Keratinocyte (primary cell): Measurements from ENCODE around the gene SLC38A2. TPM values are rescaled to one million over a fixed set of nuclear protein-coding genes. Genes with fewer than 3 reads are reported as not detected.

Experiments used
- DNase-seq: peaks from one replicate; pipeline ENCODE4 v3.0.0-alpha.2; 2011; ENCODE audit warnings: low read depth, missing footprints, low spot score
- FAIRE-seq: peaks from 2 replicates; lab custom pipeline; 2011; peaks lifted over from hg19 to GRCh38; lab: Jason Lieb, UNC
- H2AFZ ChIP-seq: 2 replicates; pipeline ENCODE4 v1.6.0; 2012; ENCODE audit warnings: low read length, control low read depth, inconsistent platforms; ENCODE audit not compliant: control insufficient read depth
- H3K27ac ChIP-seq: 2 replicates; pipeline ENCODE4 v1.5.1; 2011; ENCODE audit warnings: low read length; ENCODE audit not compliant: control insufficient read depth, insufficient read depth
- H3K27me3 ChIP-seq: 3 replicates; pipeline ENCODE4 v1.6.0; 2011; ENCODE audit warnings: low read length; ENCODE audit not compliant: control insufficient read depth, insufficient read depth; ENCODE audit errors: extremely low read depth
- H3K36me3 ChIP-seq, 2 experiments: 2 replicates in 1 of 2; 3 replicates in 1 of 2; pipeline ENCODE4 v1.5.1; 2011; ENCODE audit warnings: low read length in 2 of 2, mild to moderate bottlenecking in 1 of 2; ENCODE audit not compliant: control insufficient read depth in 2 of 2, insufficient read depth in 2 of 2; ENCODE audit errors: extremely low read depth in 1 of 2
- H3K4me1 ChIP-seq: 3 replicates; pipeline ENCODE4 v1.5.1; 2011; ENCODE audit warnings: low read length; ENCODE audit not compliant: control insufficient read depth, insufficient read depth; ENCODE audit errors: extremely low read depth
- H3K4me2 ChIP-seq: 3 replicates; pipeline ENCODE4 v1.6.0; 2011; ENCODE audit warnings: low read depth, low read length; ENCODE audit not compliant: control insufficient read depth, insufficient read depth; ENCODE audit errors: extremely low read depth
- H3K4me3 ChIP-seq, 3 experiments: fragments of 200-600 bp in 1 of 3; sonication (generic) in 1 of 3; 2 replicates in 2 of 3; 3 replicates in 1 of 3; pipeline ENCODE4 v1.5.1; 2011 to 2016; ENCODE audit warnings: low read length in 3 of 3, mild to moderate bottlenecking in 3 of 3, control low read depth in 2 of 3, inconsistent platforms in 1 of 3, low read depth in 1 of 3, mixed read lengths in 1 of 3, mixed run types in 1 of 3, moderate library complexity in 1 of 3; ENCODE audit not compliant: control insufficient read depth in 2 of 3, insufficient read depth in 2 of 3; ENCODE audit errors: extremely low read depth in 1 of 3
- H3K79me2 ChIP-seq: 2 replicates; pipeline ENCODE4 v1.6.0; 2012; ENCODE audit warnings: low read length; ENCODE audit not compliant: control insufficient read depth, insufficient read depth
- H3K9ac ChIP-seq: 3 replicates; pipeline ENCODE4 v1.6.0; 2011; ENCODE audit warnings: low read length; ENCODE audit not compliant: control insufficient read depth, insufficient read depth; ENCODE audit errors: extremely low read depth
- H3K9me1 ChIP-seq: 3 replicates; pipeline ENCODE4 v1.6.0; 2011; ENCODE audit warnings: low read length; ENCODE audit not compliant: control insufficient read depth, insufficient read depth; ENCODE audit errors: extremely low read depth
- H3K9me3 ChIP-seq: 2 replicates; pipeline ENCODE4 v1.5.1; 2012; ENCODE audit warnings: low read depth, low read length; ENCODE audit not compliant: control insufficient read depth
- H4K20me1 ChIP-seq: 3 replicates; pipeline ENCODE4 v1.6.0; 2011; ENCODE audit warnings: low read length; ENCODE audit not compliant: control insufficient read depth, insufficient read depth; ENCODE audit errors: extremely low read depth
- EZH2 ChIP-seq: IDR thresholded peaks from one replicate; pipeline ENCODE4 v1.6.1; 2012; ENCODE audit warnings: inconsistent platforms, mild to moderate bottlenecking, low read length, moderate library complexity
- dilution Hi-C: fragments of 300-500 bp; cut with MboI; formaldehyde crosslinking; loops from one replicate; pipeline ENCODE4 v1.7.0; 2020; ENCODE audit warnings: low sequenced_read_pairs; ENCODE audit not compliant: extremely low pct_ligation_motif_present
- polyA plus RNA-seq, 5 experiments: library from polyadenylated mRNA; depleted of rRNA in 3 of 5; stranded (reverse) in 3 of 5; stranded (forward) in 1 of 5; unstranded in 1 of 5; fragments of >200 nt; gene quantifications; 1 replicate in 1 of 5; 2 replicates in 3 of 5; 3 replicates in 1 of 5; pipeline versions ENCODE4 v1.2.1 to v1.2.3, GENCODE V29; 2011 to 2012; ENCODE audit warnings: missing spikeins in 2 of 5, low read depth in 1 of 5, low replicate concordance in 1 of 5
- TF ChIP-seq, protein P1 (sequence below), 3 experiments: IDR thresholded peaks in 1 of 3; conservative IDR thresholded peaks in 1 of 3; optimal IDR thresholded peaks in 1 of 3; 2 replicates in 2 of 3; 3 replicates in 1 of 3; pipeline versions ENCODE3 to v1.5.1; 2011; ENCODE audit warnings: low read length in 3 of 3, mild to moderate bottlenecking in 3 of 3, moderate library complexity in 2 of 3, control low read depth in 1 of 3, inconsistent platforms in 1 of 3; ENCODE audit not compliant: insufficient read depth in 2 of 3; ENCODE audit errors: extremely low read depth in 1 of 3

SLC38A2 gene
- polyA plus RNA-seq, 1 donor (not counting 4 experiments of a cell fraction or from before 2014, with no cell fraction given), result 577 TPM

DNA sequence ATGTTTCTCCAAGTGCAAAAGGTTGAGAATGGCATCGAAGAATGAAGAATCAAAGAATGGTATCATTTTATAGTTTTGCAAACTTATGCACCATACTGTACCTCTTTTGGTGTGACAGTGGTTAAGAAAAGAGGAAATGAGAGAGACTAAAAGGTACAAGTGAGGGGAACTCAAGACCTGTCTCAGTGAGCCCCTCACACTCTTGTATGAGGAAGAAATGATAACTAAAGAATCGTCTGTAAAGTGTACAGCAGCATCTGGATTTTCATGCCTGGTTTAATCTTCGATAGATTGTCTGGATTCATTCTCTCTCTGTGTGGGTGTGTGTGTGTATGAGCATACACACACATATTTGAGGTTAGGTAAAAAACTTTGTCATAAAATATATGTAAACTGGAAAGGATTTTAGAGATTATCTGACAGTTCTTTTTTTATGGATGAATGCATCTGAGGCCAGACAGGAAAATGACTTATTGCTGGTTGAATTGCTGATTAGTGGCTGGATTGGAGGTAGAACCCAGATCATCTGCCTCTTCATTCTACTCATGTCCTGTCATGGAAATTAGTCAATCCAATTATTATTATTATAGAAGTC is 16.0 kb upstream of the SLC38A2 start:
- Histone ChIP-seq H3K36me3 (peaks cover 0 to 3% of the 10 kb centered on the region in 2 experiments), H3K27ac (no peak overlapping the region), H4K20me1 (no peaks in the 10 kb centered on the region), H3K79me2 (peaks cover 3% of the 10 kb centered on the region), H3K4me3 (no peak overlapping the region), H2AFZ (no peak overlapping the region), H3K9me3 (no peaks in the 10 kb centered on the region), H3K27me3 (no peaks in the 10 kb centered on the region), H3K4me1 (peaks cover 87% of the 10 kb centered on the region), H3K9me1 (no peaks in the 10 kb centered on the region), H3K9ac (no peak overlapping the region), H3K4me2 (peak overlapping the region; percentile 12)
- FAIRE-seq, result no peak
- dilution Hi-C loops, result no loop called here
- TF ChIP-seq EZH2, result no peak
- TF ChIP-seq, protein P1, sequence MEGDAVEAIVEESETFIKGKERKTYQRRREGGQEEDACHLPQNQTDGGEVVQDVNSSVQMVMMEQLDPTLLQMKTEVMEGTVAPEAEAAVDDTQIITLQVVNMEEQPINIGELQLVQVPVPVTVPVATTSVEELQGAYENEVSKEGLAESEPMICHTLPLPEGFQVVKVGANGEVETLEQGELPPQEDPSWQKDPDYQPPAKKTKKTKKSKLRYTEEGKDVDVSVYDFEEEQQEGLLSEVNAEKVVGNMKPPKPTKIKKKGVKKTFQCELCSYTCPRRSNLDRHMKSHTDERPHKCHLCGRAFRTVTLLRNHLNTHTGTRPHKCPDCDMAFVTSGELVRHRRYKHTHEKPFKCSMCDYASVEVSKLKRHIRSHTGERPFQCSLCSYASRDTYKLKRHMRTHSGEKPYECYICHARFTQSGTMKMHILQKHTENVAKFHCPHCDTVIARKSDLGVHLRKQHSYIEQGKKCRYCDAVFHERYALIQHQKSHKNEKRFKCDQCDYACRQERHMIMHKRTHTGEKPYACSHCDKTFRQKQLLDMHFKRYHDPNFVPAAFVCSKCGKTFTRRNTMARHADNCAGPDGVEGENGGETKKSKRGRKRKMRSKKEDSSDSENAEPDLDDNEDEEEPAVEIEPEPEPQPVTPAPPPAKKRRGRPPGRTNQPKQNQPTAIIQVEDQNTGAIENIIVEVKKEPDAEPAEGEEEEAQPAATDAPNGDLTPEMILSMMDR (optimal IDR thresholded peaks at IDR 0.05 in 1 of 3, IDR thresholded peaks at IDR 0.05 in 1 of 3, conservative IDR thresholded peaks at IDR 0.05 in 1 of 3; ENCODE audit: extremely low read depth in 1 of 3, insufficient read depth in 2 of 3, low read length in 3 of 3), result no peak
- no peak for DNase-seq

DNA sequence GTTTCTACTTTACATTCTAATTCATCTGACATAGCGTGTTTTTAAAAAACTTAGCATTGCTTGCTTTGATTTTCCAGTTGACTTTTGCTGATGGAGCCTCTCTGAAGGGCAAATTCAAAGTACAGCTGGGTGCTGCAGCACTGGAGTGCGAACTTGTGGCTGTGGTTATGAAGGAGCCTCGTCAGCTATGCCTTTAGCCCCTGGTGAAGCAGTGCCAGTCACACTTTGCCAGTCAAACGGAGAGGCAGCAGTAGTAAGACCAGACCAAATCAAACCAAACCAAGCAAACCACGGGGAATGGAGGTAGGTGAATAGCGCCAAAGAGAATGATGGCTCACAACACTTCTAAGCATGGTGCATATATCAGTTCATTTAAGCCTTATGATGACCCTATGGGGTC is 15.1 kb upstream of the SLC38A2 start:
- Histone ChIP-seq H3K4me2 (peak overlapping the region; percentile 84), H3K27me3 (no peaks in the 10 kb centered on the region), H3K9me1 (no peaks in the 10 kb centered on the region), H3K9ac (peak overlapping the region; percentile 78), H3K9me3 (no peaks in the 10 kb centered on the region), H3K36me3 (peaks cover 0 to 3% of the 10 kb centered on the region in 2 experiments), H3K4me1 (peaks cover 83% of the 10 kb centered on the region), H3K27ac (peak overlapping the region; percentile 96), H2AFZ (peak overlapping the region; percentile 60), H4K20me1 (no peaks in the 10 kb centered on the region), H3K4me3 (peak overlapping the region in 1 of 3 experiments; percentile 67), H3K79me2 (peaks cover 3% of the 10 kb centered on the region)
- DNase-seq (no peak), FAIRE-seq (no peak)
- dilution Hi-C loops, result no loop called here
- TF ChIP-seq EZH2, result no peak
- TF ChIP-seq, protein P1 (optimal IDR thresholded peaks at IDR 0.05 in 1 of 3, IDR thresholded peaks at IDR 0.05 in 1 of 3, conservative IDR thresholded peaks at IDR 0.05 in 1 of 3; ENCODE audit: extremely low read depth in 1 of 3, insufficient read depth in 2 of 3, low read length in 3 of 3), result no peak
